Measurements from ENCODE around the gene ELMO1. TPM values are rescaled to one million over a fixed set of nuclear protein-coding genes. Genes with fewer than 3 reads are reported as not detected.

Gene ELMO1
- total RNA-seq, 1 experiment from 2014 or later = 7.8 TPM

- no peaks in the 10 kb centered on the region for H3K27me3 ChIP-seq (ENCODE audit: insufficient read depth, low read length)
- TF ChIP-seq CTCF (conservative IDR thresholded peaks at IDR 0.05) = no peak
- H3K9me3 ChIP-seq (ENCODE audit: control insufficient read depth, low read depth, low read length) = no peaks in the 10 kb centered on the region
- no peak overlapping the region for H3K56ac ChIP-seq (ENCODE audit: insufficient read length, low read depth, low read length)
- no peak overlapping the region for H2BK12ac ChIP-seq (ENCODE audit: insufficient read length, low read depth, low read length)
- peaks cover 0 to 2% (median 0%) of the 10 kb centered on the region in 3 experiments; a peak in 3 of 7 replicates for H3K36me3 Mint-ChIP-seq (ENCODE audit: insufficient read depth in 1 of 3, low read depth in 3 of 3)
- H2AK5ac ChIP-seq (ENCODE audit: insufficient read length, low read length) = no peak overlapping the region
- H2BK15ac ChIP-seq (ENCODE audit: low read depth, low read length) = no peak overlapping the region
- H3K9ac ChIP-seq (ENCODE audit: extremely low read depth, insufficient read length, low read length) = no peak overlapping the region
- no peak overlapping the region for H3K18ac ChIP-seq (ENCODE audit: insufficient read length, low read depth, low read length)
- no peak overlapping the region for H4K8ac ChIP-seq (replicated peaks; ENCODE audit: insufficient read length, low read depth, low read length)
- peaks cover 21 to 22% of the 10 kb centered on the region in 2 experiments for H3K4me1 Mint-ChIP-seq
- H4K91ac ChIP-seq (ENCODE audit: insufficient read length, low read depth, low read length) = no peak overlapping the region
- no peak overlapping the region for H2BK120ac ChIP-seq (ENCODE audit: low read depth, low read length, poor library complexity, severe bottlenecking)
- H4K5ac ChIP-seq (ENCODE audit: insufficient read length, low read depth, low read length) = no peak overlapping the region
- no peak overlapping the region for H3T11ph ChIP-seq (ENCODE audit: low read length)
- no peaks in the 10 kb centered on the region for H3K79me2 ChIP-seq (ENCODE audit: insufficient read depth, low read length)
- H3K79me1 ChIP-seq (ENCODE audit: insufficient read depth, low read depth, low read length, poor library complexity, severe bottlenecking) = no peaks in the 10 kb centered on the region
- no peak overlapping the region for H2BK20ac ChIP-seq (ENCODE audit: low read depth, low read length, poor library complexity, severe bottlenecking)
- no peak overlapping the region for H3K23ac ChIP-seq (ENCODE audit: insufficient read length, low read depth, low read length)
- no peak overlapping the region for H3K27ac ChIP-seq (ENCODE audit: insufficient read length, low read depth, low read length)
- no peak overlapping the region for H2BK5ac ChIP-seq (ENCODE audit: insufficient read length, low read length)
- H3K14ac ChIP-seq (ENCODE audit: insufficient read depth, low read length) = no peak overlapping the region
- H4K20me1 ChIP-seq (ENCODE audit: control insufficient read depth, insufficient read depth, insufficient read length) = no peaks in the 10 kb centered on the region
- H3K27me3 Mint-ChIP-seq (ENCODE audit: low read depth) = no peaks in the 10 kb centered on the region
- no peaks in the 10 kb centered on the region for H3K4me1 ChIP-seq (ENCODE audit: insufficient read depth, low read length)
- H3K4ac ChIP-seq (ENCODE audit: low read depth, low read length) = no peak overlapping the region
- H3K4me3 Mint-ChIP-seq = no peak overlapping the region
- no peak overlapping the region for H3K4me2 ChIP-seq (ENCODE audit: insufficient read depth, insufficient read length, low read length)
- peaks cover 3 to 6% of the 10 kb centered on the region in 2 experiments; a peak in 3 of 5 replicates for H3K9me3 Mint-ChIP-seq
- H2AFZ ChIP-seq (ENCODE audit: low read length) = no peak overlapping the region
- DNase-seq = no peak
- no peak overlapping the region for H3K27ac Mint-ChIP-seq
- H3K23me2 ChIP-seq (ENCODE audit: insufficient read length, low read depth, low read length, poor library complexity, severe bottlenecking) = no peaks in the 10 kb centered on the region
- no CpG with 5 or more reads among the region's 7 CpGs for WGBS (ENCODE audit: extremely low coverage, insufficient read length, low lambda C conversion rate)
These were observed 296.8 kb downstream of the ELMO1 start for GRCh38 chr7:37151741-37152413.
